Astrocyte of the spinal cord (primary cell): ENCODE measurements around the gene EIF5AL1.
"Not testable (repeated sequence)": the region's sequence is repeated elsewhere in the genome, so short reads cannot be mapped to it uniquely, and the experiment has no call there.

ENCODE experiments used
- DNase-seq: peaks from one replicate; pipeline ENCODE4 v3.0.0; 2011; ENCODE audit warnings: low read depth, low spot score
- H3K4me3 ChIP-seq: 2 replicates; pipeline ENCODE4 v1.5.1; 2011; ENCODE audit warnings: low read depth, mild to moderate bottlenecking, low read length, moderate library complexity
- CTCF ChIP-seq: IDR thresholded peaks from 2 replicates; pipeline ENCODE4 v1.5.1; 2012; ENCODE audit warnings: low read depth, mild to moderate bottlenecking, low read length, inconsistent platforms
- in situ Hi-C: cut with HindIII; loops from 2 replicates; pipeline ENCODE4 v1.10.0; 2017; ENCODE audit warnings: low sequenced_read_pairs

The EIF5AL1 gene

GRCh38 chr10:79517567-79517966, 5.2 kb downstream of the EIF5AL1 start:
- H3K4me3 ChIP-seq, DNase-seq, in situ Hi-C loops: not testable (repeated sequence)

GRCh38 chr10:79521751-79522150, 9.4 kb downstream of the EIF5AL1 start:
- in situ Hi-C loops, DNase-seq: not testable (repeated sequence)

GRCh38 chr10:79522464-79522863, 10.1 kb downstream of the EIF5AL1 start:
- DNase-seq, in situ Hi-C loops, H3K4me3 ChIP-seq: not testable (repeated sequence)

More at GRCh38 chr10:79521751-79522150, 9.4 kb downstream of the EIF5AL1 start:
- not testable (repeated sequence) for H3K4me3 ChIP-seq

- in situ Hi-C loops, DNase-seq, H3K4me3 ChIP-seq: not testable (repeated sequence)
These were observed 11.0 kb downstream of the EIF5AL1 start for GRCh38 chr10:79523157-79523853.

- H3K4me3 ChIP-seq, DNase-seq, in situ Hi-C loops: not testable (repeated sequence)
These were observed 12.8 kb downstream of the EIF5AL1 start for GRCh38 chr10:79525049-79525710.

- in situ Hi-C loops, DNase-seq, H3K4me3 ChIP-seq: not testable (repeated sequence)
These were observed 15.9 kb downstream of the EIF5AL1 start for GRCh38 chr10:79528261-79528660.

GRCh38 chr10:79533142-79533902, 21.0 kb downstream of the EIF5AL1 start:
- in situ Hi-C loops, H3K4me3 ChIP-seq: not testable (repeated sequence)
- peak; percentile 2 for DNase-seq

- DNase-seq, in situ Hi-C loops: not testable (repeated sequence)
These were observed 21.5 kb downstream of the EIF5AL1 start for GRCh38 chr10:79533903-79534175.

GRCh38 chr10:79538311-79538710, 26.0 kb downstream of the EIF5AL1 start:
- in situ Hi-C loops, DNase-seq, H3K4me3 ChIP-seq: not testable (repeated sequence)

More at GRCh38 chr10:79533903-79534175, 21.5 kb downstream of the EIF5AL1 start:
- H3K4me3 ChIP-seq: not testable (repeated sequence)

GRCh38 chr10:79540930-79541329, 28.6 kb downstream of the EIF5AL1 start:
- DNase-seq, in situ Hi-C loops, H3K4me3 ChIP-seq: not testable (repeated sequence)

GRCh38 chr10:79542626-79543025, 30.3 kb downstream of the EIF5AL1 start:
- no peak for TF ChIP-seq CTCF
- in situ Hi-C loops: no loop called here
- no peak for DNase-seq
- no peak overlapping the region for H3K4me3 ChIP-seq

- H3K4me3 ChIP-seq, in situ Hi-C loops, DNase-seq: not testable (repeated sequence)
These were observed 32.1 kb downstream of the EIF5AL1 start for GRCh38 chr10:79544408-79544807.

- in situ Hi-C loops, DNase-seq, H3K4me3 ChIP-seq: not testable (repeated sequence)
These were observed 32.8 kb downstream of the EIF5AL1 start for GRCh38 chr10:79544926-79545659.

- H3K4me3 ChIP-seq, in situ Hi-C loops, DNase-seq: not testable (repeated sequence)
These were observed 34.8 kb downstream of the EIF5AL1 start for GRCh38 chr10:79547128-79547527.
